ENCODE results near the gene SPR.

- TF ChIP-seq POLR2AphosphoS5 (IDR thresholded peaks at IDR 0.05; ENCODE audit: borderline replicate concordance, low read depth, low read length) = no peak
- no peak for TF ChIP-seq EZH2 (IDR thresholded peaks at IDR 0.05)
- no peak for TF ChIP-seq FOXP2 (optimal IDR thresholded peaks at IDR 0.05; ENCODE audit: control extremely low read depth, extremely low read length, insufficient read depth)
These were observed 38.1 kb upstream of the SPR start for GRCh38 chr2:72849138-72849462.
